Activated CD8-positive, alpha-beta memory T cell treated with anti-CD3 and anti-CD28 coated beads for 48 hours (primary cell): ENCODE results near the gene SOD3.

Experiments used
- DNase-seq, 3 experiments: peaks; one replicate each; pipeline ENCODE4 v3.0.0-alpha.2; 2020; ENCODE audit warnings: low read depth in 2 of 3, low spot score in 2 of 3

SOD3 gene, protein sequence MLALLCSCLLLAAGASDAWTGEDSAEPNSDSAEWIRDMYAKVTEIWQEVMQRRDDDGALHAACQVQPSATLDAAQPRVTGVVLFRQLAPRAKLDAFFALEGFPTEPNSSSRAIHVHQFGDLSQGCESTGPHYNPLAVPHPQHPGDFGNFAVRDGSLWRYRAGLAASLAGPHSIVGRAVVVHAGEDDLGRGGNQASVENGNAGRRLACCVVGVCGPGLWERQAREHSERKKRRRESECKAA

DNA sequence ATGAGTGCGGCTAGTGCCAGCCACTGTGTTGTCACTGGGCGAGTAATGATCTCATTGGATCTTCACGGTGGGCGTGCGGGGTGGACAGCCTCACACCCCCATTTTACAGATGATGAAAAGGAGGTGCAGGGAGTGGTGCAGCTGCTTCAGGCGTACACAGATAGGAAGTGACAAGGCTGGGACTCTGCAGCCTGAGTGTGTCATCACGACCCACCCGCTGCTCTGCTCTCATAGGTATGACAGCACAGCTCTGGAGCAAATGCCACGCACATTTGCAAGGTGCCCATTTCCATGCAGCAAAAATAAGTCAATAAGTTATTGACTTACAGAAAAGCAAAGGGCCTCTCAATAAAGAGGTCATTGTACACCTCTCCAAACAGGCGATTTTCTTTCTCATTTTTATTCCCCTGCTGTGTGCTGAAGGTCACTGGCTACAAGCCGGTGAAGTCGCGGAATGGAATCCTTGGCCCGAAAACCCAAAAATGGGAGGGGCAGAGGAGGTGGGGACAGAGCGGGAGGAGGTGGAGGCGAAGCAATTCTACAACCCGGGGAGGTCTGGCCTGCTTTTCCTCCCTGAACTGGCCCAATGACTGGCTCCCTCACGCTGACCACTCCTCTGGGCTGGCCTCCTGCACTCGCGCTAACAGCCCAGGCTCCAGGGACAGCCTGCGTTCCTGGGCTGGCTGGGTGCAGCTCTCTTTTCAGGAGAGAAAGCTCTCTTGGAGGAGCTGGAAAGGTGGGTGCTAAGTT is at the start of gene SOD3:
Gene SOD3 (plus strand): TSS at position 658 of the 750 bp plus-strand sequence. CDS start 3,949 bp downstream, outside the sequence.
- DNase-seq, result no peak

DNA sequence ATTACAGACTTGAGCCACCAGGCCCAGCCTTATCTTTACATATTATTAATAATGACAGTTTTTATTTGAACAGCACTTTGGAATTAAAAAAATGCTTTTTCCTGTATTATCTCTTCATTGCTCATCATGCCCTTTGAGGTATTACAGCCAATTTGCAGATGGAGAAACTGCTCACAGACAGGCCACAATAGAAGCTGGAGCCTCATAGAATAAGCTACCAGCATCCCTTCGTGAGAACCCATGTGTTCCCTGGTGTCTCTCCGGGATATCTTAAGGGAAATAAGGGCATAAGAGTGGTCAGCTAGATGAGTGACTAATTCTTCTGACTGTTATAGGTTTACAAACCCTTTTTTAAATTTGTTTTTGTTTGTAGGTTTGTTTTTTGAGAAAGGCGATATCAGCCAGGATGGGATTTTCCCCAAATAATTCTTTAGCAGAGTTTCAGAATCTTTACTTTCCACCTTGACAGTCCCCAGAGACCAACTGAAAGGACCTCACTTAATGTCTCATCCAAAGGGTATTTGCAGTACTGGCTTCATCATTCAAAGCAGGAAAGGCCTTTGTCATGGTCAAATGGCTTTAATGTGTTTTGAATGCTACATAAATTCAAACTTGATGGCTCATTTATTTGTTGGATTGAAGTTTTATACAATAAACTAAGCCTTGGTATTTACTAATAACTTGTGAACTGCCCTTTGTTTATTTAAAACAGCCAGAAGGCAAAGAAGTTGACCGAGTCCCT is 48.0 kb upstream of the SOD3 start:
- DNase-seq, result no peak

DNA sequence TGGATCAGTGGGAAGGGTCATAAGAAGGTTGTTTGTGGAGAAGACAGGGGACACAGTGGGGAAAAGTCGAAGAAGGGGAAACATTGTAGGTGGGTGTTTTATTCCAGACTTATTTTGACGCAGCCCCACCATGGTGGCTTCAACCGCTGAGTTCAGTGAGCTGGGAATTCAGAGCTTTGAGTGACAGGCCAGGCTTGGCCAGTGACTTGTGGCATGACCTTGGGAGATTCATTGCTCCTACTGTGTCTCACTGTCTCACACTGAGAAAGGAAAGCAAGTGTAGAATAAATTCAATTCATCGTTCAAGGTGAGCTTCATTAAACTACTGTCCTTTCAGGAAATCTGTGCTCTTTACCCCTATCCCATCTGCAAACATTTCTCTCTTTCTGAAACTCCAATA is 47.4 kb upstream of the SOD3 start:
- no peak for DNase-seq

DNA sequence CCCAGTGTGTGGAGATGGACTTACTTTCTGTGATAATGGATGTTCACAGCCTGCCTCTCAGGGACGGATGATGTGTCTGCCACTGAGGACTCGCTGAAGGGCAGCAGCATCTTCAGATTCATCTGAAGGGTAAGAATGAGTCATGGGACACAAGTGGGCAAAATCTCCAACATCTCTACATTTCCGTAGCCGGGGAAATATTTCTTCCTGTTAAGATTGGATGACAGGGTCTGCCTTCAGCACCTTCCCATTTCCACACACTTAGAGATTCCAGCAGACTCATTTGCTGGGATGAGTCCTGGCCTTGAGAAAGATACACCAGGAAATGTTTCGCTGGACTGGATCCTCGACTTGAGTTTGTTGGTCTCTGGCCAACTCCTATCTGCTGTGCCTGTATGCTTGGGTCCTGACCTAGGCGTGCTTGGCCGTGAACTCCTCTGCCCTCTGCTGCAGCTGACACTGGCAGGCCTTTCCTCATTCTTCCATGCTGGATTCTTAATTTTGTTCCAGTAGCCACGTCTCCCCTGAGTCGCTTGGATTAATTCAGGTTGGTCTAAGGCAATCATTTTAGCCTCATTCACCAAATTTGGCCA is 46.5 kb upstream of the SOD3 start:
- no peak for DNase-seq

DNA sequence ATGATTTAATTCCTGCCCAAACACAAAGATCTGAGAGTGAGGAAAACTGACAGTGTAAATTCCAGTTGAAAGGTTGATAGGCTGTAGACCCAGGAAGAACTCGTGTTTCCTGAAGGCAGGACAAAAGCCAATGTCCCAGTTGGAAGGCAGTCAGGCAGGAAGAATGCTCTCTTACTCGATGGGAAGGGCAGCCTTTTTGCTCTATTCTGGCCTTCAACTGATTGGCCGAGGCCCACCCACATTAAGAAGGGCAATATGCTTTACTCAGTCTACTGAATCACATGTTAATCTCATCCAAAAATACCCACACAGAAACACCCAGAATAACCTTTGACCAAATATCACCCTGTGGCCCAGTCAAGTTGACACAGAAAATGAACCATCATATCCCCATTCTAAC is 45.3 kb upstream of the SOD3 start:
- DNase-seq, result no peak

DNA sequence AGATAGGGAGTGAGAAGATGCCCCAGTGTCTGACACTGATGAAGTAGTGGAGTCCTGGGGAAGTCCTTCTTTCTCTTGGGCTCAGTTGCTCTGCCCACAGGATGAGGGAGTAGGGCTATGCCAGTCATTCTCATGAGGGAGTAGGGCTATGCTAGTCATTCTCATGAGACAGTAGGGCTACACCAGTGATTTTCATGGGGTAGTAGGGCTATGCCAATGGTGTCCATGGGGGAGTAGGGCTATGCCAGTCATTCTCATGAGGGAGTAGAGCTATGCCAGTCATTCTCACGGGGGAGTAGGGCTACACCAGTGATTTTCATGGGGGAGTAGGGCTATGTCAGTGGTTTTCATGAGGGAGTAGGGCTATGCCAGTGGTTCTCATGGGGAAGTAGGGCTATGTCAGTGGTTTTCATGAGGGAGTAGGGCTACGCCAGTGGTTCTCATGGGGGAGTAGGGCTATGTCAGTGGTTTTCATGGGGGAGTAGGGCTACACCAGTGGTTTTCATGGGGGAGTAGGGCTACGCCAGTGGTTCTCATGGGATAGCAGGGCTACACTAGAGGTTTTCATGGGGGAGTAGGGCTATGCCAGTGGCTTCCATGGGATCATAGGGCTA is 43.3 kb upstream of the SOD3 start:
- DNase-seq, result no peak

DNA sequence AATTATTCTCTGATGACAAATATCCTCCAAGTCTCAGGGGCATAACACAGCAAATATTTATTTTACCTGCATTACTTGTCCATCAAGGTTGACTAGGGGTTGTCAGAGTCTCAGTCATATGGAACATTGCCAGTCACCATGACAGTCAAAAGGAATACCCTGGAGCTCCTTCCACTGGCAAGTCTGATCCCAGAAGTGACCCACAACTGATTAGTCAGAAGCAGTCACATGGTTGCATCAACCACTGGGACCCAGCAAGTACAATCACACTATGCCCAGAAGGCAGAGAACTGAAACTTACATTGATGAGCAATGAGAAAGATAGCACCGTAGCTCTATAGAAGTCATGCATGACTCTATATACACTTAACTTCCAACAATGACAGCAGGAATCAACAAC is 41.9 kb upstream of the SOD3 start:
- DNase-seq, result no peak

DNA sequence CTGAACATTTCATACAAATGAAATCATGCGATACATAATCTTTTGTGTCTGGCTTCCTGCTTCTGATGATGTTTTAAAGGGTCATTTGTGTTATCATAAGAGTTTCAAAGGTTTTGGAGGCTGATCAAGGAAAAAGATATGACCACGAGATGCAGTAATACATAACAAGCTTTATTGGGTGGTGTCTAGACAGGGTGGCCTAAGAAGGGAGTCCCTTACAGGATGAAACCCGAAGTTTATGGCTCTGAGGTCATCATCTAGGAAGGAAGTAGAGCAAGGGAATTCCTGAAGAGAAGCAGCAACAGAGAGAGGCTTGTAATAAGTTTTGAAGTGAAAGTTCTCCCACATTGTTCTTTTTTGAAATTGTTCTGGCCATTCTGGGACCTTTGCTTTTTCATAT is 40.8 kb upstream of the SOD3 start:
- DNase-seq, result no peak

DNA sequence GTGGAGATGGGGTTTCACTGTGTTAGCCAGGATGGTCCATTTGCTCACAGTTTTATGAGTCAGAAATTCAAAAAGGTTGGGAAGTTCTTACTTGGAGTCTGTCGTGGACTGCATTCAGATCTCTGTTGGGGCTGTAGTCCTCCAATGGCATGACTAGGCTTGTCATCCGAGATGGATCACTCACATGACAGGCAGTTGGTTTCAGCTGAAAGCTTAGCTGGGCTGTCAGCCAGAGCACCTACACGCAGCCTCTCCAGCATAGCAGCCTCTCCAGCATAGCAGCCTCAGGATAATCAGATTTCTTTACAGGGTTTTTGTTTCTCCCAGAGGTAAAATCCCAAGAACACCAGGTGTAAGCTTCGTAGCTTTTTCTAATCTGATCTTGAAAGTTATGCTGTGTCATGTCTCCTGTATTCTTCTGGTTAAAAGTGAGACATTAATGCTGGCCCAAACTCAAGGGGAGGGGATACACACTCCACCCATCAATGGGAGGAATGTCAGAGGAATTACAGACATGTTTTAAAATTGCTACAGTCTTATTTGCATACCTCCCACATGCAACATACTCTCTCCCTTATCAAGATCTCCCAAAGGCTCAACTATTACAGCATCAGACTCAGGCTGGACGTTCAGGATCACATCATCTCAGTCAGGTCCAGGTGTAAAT is 31.6 kb upstream of the SOD3 start:
- DNase-seq, result no peak

DNA sequence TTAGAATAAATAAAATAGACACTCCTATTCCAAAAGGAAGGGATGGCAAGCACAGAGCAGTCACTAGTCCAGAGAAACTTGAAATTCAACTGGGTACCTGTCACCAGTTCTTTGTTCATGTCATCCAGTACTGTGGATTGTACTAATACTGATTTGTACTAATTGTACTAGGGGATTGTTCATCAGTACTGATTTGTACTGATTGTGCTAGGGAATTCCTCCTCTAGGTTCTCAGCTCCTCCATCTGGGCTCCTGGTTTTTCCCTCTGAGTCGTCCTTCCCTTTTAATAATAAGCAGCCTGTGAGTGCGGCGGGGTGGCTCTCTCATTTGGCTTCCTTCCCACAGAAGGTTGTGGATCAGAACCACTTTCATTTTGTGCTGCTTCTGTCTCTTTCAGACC is 31.0 kb upstream of the SOD3 start:
- no peak for DNase-seq

DNA sequence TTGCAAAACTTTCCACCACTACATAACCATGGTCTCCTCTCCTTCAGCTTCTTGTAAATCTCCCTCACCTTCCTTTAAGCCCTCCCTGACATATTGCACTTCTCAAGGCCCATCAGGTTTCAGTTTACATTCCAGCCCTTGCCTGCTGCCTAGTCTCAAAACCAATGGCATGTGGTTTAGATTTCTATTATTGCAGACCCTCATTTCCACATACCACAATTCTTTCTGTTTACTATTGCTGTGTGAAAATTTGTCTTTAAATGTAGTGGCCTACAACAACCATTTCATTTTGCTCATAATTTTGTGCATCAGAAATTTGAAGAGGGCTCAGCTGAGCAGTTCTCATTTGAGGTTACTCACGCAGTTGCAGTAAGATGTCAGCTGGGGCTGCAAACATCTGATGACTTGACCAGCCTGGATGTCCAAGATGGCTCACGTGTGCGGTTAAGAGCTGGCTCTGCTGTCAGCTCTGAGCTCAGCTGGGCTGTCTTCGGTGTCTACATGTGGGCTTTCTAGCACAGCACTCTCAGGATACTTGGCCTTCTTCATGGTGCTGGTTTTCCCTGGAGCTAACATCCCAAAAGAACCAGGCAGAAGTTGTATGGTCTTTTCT is 29.9 kb upstream of the SOD3 start:
- DNase-seq, result no peak

DNA sequence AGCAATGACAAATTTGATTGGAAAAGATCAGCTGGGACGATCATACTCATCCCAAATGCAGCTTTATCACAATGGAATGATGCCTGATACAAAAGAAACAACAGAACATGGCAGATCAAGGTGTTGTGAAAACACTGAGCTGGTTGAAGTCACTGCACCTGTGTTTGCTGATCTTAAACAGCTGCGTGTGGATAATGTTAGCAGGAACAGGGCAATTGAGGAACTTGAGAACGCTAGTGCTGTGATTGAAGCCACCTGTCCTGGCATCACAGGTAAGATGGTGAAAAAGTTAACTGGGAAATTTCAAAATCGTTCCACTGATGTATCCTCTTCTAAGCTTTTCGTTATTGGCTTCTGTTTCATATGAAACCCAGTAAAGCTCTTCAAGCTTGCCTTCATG is 27.4 kb upstream of the SOD3 start:
- no peak for DNase-seq

DNA sequence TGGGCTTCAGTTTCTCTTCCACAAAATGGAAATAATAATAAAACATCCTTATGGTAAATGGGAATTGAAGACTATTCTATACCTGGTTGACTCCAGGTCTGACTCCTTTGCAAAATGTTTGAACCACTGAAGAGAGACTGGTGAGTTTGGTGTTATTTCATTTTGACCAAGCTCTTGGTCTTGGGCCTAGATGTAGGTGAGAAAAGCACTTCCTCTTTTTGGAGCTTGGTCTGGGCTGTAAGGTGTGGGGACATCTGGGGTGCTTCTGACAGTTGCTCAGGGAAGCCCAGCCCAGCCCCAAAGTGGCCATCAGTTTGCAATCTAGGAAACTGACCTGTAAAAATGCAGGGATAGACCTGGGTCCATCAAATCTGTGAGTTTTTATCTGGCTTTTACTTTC is 26.8 kb upstream of the SOD3 start:
- DNase-seq, result no peak

DNA sequence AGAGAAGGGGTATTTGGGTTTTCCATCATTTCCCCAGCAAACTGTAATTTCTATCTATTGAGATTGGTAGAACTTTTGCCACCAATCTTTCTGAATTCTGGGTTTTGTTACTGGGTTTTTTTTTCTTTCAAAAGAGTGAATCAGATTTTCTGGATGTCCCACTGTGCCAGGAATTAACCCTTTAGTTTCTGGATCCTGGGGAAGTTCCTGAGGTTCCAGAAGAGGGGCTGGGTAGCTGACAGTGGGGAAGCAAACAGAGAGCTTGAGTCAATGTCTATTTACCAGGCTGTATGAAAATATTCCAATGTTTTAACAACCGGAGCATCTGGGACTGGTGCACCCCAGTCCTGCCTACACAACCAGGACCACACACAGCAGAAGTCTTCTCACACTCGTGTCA is 25.8 kb upstream of the SOD3 start:
- no peak for DNase-seq

DNA sequence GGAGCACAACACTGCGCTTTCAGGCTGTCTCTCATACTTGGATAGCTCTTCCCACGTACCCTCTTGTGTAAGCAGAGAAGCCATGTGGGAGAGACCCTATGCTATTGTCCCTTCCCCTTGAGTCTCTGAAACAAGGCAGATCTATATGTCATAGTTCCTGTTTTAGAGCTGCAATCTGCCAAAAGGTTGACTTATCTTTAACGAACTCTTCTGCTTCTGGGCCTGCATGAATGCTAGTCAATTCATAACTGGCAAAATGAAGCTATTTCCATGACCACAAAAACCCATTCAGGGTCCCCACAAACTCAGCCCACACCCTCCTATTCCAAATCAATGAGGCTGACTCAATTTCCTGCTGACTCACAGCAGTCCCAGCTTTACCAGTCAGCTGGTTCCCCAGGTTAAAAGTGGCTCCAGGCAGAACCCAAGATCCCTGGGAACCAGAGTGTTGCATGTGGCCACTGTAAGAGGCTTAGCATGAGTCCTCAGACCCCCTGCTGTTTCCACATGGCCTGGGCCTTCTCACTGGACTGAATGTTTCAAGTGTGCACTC is 25.3 kb upstream of the SOD3 start:
- no peak for DNase-seq

DNA sequence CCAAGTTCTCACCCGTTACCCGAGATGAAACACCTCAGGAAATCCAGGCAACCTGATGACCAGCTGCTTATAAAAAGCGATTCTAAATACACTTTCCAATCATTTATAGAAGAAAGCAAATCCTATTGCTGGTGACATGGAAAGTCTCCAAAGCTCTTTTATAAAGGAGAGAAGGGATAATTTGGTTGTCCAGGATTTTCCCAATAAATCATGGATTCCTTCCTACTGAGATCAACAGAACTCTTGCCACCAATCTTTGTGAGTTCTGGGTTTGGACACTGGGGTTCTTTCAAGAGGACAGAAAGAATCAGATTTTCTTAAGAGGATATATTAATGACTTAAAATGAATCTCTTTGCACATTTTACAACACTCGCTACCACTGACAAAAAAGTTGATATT is 24.7 kb upstream of the SOD3 start:
- no peak for DNase-seq

DNA sequence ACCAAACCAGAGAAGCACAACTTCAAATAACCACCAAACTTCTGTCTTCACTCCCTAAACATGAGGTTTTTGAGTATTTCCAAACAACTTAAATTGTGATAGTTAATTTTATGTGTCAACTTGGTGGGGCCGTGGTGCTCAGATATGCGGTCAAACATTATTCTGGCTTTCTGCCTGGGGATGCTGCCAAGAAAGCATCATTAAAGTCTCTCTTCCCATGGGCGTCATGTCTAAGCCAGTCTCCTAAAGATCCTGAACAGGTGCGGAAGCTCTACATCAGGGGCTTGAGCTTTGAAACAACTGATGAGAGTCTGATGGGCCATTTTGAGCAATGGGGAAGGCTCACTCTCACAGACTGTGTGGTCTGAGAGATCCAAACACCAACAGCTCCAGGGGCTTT is 24.1 kb upstream of the SOD3 start:
- DNase-seq, result no peak

DNA sequence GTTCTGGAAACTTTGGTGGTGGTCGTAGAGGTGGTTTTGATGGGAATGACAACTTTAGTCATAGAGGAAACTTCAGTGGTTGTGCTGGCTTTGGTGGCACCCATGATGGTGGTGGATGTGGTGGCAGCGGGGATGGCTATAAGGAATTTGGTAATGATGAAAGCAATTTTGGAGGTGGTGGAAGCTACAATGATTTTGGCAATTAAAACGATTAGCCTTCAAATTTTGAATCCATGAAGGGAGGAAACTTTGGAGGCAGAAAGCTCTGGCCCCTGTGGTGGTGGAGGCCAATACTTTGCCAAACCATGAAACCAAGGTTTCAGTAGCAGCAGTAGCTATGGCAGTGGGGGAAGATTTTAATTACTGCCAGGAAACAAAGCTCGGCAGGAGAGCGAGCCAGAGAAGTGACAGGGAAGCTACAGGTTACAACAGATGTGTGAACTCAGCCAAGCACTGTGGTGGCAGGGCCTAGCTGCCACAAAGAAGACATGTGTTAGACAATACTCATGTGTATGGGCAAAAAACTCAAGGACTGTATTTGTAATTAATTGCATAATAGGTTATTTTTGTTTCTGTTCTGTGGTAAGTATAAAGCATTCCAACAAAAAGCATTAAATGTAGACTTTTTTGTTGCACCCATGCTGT is 23.2 kb upstream of the SOD3 start:
- DNase-seq, result no peak

DNA sequence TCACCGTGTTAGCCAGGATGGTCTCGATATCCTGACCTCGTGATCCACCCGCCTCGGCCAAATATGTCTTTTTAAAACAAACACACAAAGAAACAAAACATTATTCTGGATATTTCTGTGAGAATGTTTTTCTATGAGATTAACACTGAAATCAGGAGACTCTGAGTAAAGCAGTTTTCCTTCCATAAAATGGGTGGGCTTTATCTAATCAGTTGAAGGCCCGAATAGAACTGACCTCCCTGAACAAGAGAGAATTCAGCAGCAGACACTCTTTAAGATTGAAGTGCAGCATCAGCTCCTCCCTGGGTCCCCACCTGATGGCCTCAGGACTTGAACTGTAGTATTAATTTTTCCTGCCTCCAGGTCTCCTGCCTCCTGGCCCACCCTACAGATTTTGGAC is 22.4 kb upstream of the SOD3 start:
- no peak for DNase-seq

DNA sequence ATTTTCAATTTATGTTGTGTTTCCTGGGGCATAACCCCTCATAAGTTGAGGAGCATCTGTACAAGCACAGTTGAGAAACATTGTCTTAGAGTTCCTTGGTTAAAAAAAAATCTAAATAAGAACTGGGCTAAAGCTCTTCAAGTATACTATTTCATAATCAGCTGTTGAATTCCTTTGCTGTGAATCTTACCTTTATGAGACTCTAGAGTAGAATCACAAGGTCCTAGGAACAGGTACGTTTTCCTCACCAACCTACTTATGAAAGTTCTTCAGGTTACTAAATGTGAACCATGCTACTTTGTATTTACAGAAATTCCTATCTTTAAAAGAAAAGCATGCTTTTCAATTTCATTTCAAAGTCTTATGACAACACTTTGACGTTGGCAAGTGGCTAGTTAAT is 20.9 kb upstream of the SOD3 start:
- no peak for DNase-seq
